ENCODE measurements around the gene NDUFS2. TPM values are rescaled to one million over a fixed set of nuclear protein-coding genes. Genes with fewer than 3 reads are reported as not detected.

The NDUFS2 gene
- total RNA-seq, 2 donors from 2014 or later: 83.5 to 100.0 TPM

DNA sequence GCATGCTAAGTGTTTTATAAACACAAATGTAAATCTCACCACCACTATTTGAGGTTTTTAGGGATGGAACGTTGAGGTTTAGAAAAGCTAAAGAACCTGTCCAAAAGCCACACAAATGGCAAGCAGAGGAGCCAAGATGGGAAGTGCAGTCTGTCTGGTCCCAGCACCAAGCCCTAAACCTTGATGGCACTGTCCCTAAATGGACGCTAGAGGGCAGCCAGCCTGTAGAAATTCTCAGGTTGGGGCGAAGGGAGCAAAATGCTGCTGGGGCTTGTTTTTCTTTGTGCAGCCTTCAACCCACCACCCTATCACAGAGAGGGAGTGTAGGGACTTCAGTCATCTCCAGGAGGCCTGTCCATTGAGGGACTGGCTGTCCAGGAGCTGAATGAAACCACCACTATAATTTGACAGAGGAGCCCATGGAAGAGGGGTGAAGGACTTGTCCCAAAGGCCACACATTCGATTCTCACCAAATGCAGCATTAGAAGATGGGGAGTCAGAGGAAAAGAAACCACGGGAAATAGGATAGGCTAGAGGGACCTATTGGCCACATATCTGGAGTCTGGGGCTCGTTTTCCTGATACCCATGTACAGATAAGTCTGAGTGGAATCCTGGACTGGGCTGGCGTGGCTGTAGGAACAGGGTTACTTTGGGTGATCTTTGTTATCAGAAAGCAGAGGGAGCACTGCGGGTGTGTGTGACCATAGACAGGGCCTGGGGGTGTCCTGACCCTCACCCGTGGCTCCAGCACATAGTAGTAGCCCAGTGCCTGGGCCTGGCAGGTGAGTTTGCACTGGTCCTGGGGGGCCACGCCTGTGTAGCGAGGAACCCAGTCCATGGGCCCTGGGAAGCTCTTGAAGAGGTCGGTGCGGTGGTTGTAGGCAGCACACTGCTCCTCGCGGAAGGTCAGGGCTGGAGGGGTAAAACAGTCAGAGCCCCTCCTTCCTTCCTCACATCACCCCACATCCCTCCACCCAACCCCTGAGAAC, 9.4 kb upstream of the NDUFS2 start:
- DNase-seq: peak; percentile 87
- 66 to 73% methylated on average over 4 to 14 of the region's 15 CpGs for WGBS, 2 experiments (ENCODE audit: insufficient coverage in 1 of 2, insufficient read length in 1 of 2)
- no peak overlapping the region for H3K4me3 ChIP-seq (ENCODE audit: low read length)
- H3K27ac ChIP-seq (ENCODE audit: low read depth, low read length): no peak overlapping the region
- no peaks in the 10 kb centered on the region for H3K27me3 ChIP-seq (ENCODE audit: control insufficient read depth, insufficient read depth, low read length, poor library complexity, severe bottlenecking)
- Mint-ChIP-seq H3K9me3 (no peaks in the 10 kb centered on the region), H3K4me3 (no peak overlapping the region), H3K36me3 (ENCODE audit: low read depth) (no peaks in the 10 kb centered on the region), H3K27ac (peak overlapping the region; percentile 62), H3K4me1 (peaks cover 16% of the 10 kb centered on the region), H3K27me3 (ENCODE audit: insufficient read depth) (no peaks in the 10 kb centered on the region)
- H3K4me1 ChIP-seq (ENCODE audit: control insufficient read depth, insufficient read depth, low read length): no peaks in the 10 kb centered on the region
- no peak overlapping the region for H3K9ac ChIP-seq (ENCODE audit: extremely low read depth, low read length, poor library complexity, severe bottlenecking)
- no peaks in the 10 kb centered on the region for H3K9me3 ChIP-seq (ENCODE audit: control insufficient read depth, low read length)
- no peaks in the 10 kb centered on the region for H3K36me3 ChIP-seq (ENCODE audit: control insufficient read depth, insufficient read depth, low read length)
- TF ChIP-seq, protein P1, sequence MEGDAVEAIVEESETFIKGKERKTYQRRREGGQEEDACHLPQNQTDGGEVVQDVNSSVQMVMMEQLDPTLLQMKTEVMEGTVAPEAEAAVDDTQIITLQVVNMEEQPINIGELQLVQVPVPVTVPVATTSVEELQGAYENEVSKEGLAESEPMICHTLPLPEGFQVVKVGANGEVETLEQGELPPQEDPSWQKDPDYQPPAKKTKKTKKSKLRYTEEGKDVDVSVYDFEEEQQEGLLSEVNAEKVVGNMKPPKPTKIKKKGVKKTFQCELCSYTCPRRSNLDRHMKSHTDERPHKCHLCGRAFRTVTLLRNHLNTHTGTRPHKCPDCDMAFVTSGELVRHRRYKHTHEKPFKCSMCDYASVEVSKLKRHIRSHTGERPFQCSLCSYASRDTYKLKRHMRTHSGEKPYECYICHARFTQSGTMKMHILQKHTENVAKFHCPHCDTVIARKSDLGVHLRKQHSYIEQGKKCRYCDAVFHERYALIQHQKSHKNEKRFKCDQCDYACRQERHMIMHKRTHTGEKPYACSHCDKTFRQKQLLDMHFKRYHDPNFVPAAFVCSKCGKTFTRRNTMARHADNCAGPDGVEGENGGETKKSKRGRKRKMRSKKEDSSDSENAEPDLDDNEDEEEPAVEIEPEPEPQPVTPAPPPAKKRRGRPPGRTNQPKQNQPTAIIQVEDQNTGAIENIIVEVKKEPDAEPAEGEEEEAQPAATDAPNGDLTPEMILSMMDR (conservative IDR thresholded peaks at IDR 0.05): peak; percentile 89

DNA sequence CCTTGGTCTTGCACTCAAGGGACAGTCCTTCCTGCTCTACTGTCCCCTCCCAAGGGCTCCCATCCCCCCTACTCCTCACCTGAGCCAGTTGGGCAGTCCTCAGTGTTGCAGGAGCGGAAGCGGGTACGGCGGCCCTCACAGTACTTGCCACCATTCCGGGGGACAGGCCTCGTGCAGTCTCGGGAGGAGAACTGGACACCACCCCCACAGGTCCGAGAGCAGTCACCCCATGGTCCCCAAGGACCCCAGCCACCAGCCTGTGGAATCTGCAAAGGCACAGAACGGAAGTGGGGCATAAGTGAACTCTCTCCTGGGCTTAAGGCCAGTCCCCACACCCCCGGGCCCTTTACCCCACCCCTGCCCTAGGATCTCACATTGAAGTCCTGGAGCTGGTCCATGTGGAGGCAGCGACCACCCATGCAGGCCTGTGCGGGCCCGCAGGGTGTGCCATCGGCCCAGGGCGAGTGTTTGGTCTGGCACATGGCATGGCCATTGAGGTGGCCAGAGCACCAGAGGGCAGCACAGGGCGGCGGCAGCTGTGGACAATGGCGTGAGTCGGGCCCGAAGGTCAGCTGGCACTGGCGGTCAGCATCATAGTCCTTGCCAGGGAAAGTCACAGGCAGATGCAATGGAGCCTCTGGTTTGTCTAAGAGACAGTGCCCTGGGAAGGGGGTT, 8.5 kb upstream of the NDUFS2 start:
- Mint-ChIP-seq H3K27ac (no peak overlapping the region), H3K27me3 (ENCODE audit: insufficient read depth) (no peaks in the 10 kb centered on the region), H3K9me3 (no peaks in the 10 kb centered on the region), H3K4me1 (peaks cover 26% of the 10 kb centered on the region), H3K36me3 (ENCODE audit: low read depth) (no peaks in the 10 kb centered on the region), H3K4me3 (no peak overlapping the region)
- TF ChIP-seq, protein P1 (conservative IDR thresholded peaks at IDR 0.05): peak; percentile 12
- Histone ChIP-seq H3K36me3 (ENCODE audit: control insufficient read depth, insufficient read depth, low read length) (no peaks in the 10 kb centered on the region), H3K9me3 (ENCODE audit: control insufficient read depth, low read length) (no peaks in the 10 kb centered on the region), H3K27ac (ENCODE audit: low read depth, low read length) (no peak overlapping the region), H3K27me3 (ENCODE audit: control insufficient read depth, insufficient read depth, low read length, poor library complexity, severe bottlenecking) (no peaks in the 10 kb centered on the region), H3K9ac (ENCODE audit: extremely low read depth, low read length, poor library complexity, severe bottlenecking) (no peak overlapping the region), H3K4me1 (ENCODE audit: control insufficient read depth, insufficient read depth, low read length) (peaks cover 4% of the 10 kb centered on the region), H3K4me3 (ENCODE audit: low read length) (no peak overlapping the region)
- DNase-seq: no peak
- 94 to 99% methylated on average over 14 to 21 of the region's 21 CpGs for WGBS, 2 experiments (ENCODE audit: insufficient coverage in 1 of 2, insufficient read length in 1 of 2)

DNA sequence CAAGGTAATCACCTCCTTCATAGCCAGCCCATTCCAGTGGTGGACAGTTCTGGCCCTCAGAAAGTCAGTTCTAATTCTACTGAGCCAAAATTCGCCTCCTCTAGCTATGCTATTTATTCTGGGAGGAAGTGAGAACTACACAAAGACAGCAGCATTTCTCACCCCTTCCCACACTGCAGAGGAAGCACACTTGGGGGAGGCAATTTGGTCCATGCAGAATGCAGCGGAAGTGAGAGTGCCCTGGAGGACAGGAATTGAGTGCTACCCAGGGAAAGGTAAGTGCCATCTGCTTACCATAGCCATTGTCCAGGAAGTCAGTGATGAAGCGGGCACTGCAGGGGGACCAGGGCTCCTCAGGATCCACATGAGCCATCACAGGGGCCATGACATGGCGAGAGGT, 7.0 kb upstream of the NDUFS2 start:
- Mint-ChIP-seq H3K36me3 (ENCODE audit: low read depth) (no peaks in the 10 kb centered on the region), H3K4me1 (peaks cover 37% of the 10 kb centered on the region), H3K4me3 (no peak overlapping the region), H3K27me3 (ENCODE audit: insufficient read depth) (no peaks in the 10 kb centered on the region), H3K27ac (no peak overlapping the region), H3K9me3 (no peaks in the 10 kb centered on the region)
- no peak overlapping the region for H3K27ac ChIP-seq (ENCODE audit: low read depth, low read length)
- 89 to 93% methylated on average over 4 of the region's 4 CpGs for WGBS, 2 experiments (ENCODE audit: insufficient coverage in 1 of 2, insufficient read length in 1 of 2)
- H3K9me3 ChIP-seq (ENCODE audit: control insufficient read depth, low read length): no peaks in the 10 kb centered on the region
- H3K4me1 ChIP-seq (ENCODE audit: control insufficient read depth, insufficient read depth, low read length): peaks cover 4% of the 10 kb centered on the region
- H3K27me3 ChIP-seq (ENCODE audit: control insufficient read depth, insufficient read depth, low read length, poor library complexity, severe bottlenecking): no peaks in the 10 kb centered on the region
- DNase-seq: no peak
- H3K9ac ChIP-seq (ENCODE audit: extremely low read depth, low read length, poor library complexity, severe bottlenecking): no peak overlapping the region
- no peak overlapping the region for H3K4me3 ChIP-seq (ENCODE audit: low read length)
- no peaks in the 10 kb centered on the region for H3K36me3 ChIP-seq (ENCODE audit: control insufficient read depth, insufficient read depth, low read length)
- TF ChIP-seq, protein P1 (conservative IDR thresholded peaks at IDR 0.05): no peak
